ENCODE results near the gene PRDM15. TPM values are rescaled to one million over a fixed set of nuclear protein-coding genes. Genes with fewer than 3 reads are reported as not detected.

The PRDM15 gene
- total RNA-seq, 1 experiment from 2014 or later = 8.0 TPM

GRCh38 chr21:41780337-41781049, 98.7 kb downstream of the PRDM15 start:
- no peak for DNase-seq (ENCODE audit: low read depth)

GRCh38 chr21:41779659-41780058, 99.5 kb downstream of the PRDM15 start:
- DNase-seq (ENCODE audit: low read depth) = peak; percentile 40

GRCh38 chr21:41778930-41779600, 100.1 kb downstream of the PRDM15 start:
- DNase-seq (ENCODE audit: low read depth) = peak; percentile 89

GRCh38 chr21:41777951-41778815, 101.0 kb downstream of the PRDM15 start:
- DNase-seq (ENCODE audit: low read depth) = peak; percentile 97

GRCh38 chr21:41776778-41777177, 102.4 kb downstream of the PRDM15 start:
- no peak for DNase-seq (ENCODE audit: low read depth)

GRCh38 chr21:41775149-41775472, 104.0 kb downstream of the PRDM15 start:
- DNase-seq (ENCODE audit: low read depth) = no peak

GRCh38 chr21:41774467-41775148, 104.5 kb downstream of the PRDM15 start:
- no peak for DNase-seq (ENCODE audit: low read depth)

GRCh38 chr21:41772351-41773080, 106.6 kb downstream of the PRDM15 start:
- DNase-seq (ENCODE audit: low read depth) = no peak

- no peak for DNase-seq (ENCODE audit: low read depth)
Measured at GRCh38 chr21:41771625-41771945, 107.6 kb downstream of the PRDM15 start.

GRCh38 chr21:41770901-41771624, 108.1 kb downstream of the PRDM15 start:
- no peak for DNase-seq (ENCODE audit: low read depth)

GRCh38 chr21:41769933-41770332, 109.2 kb downstream of the PRDM15 start:
- no peak for DNase-seq (ENCODE audit: low read depth)

- no peak for DNase-seq (ENCODE audit: low read depth)
Measured at GRCh38 chr21:41769521-41769920, 109.6 kb downstream of the PRDM15 start.

GRCh38 chr21:41769111-41769510, 110.0 kb downstream of the PRDM15 start:
- peak; percentile 67 for DNase-seq (ENCODE audit: low read depth)

- DNase-seq (ENCODE audit: low read depth) = peak; percentile 98
Measured at GRCh38 chr21:41768437-41769042, 110.6 kb downstream of the PRDM15 start.

GRCh38 chr21:41767606-41768436, 111.3 kb downstream of the PRDM15 start:
- DNase-seq (ENCODE audit: low read depth) = peak; percentile 95

GRCh38 chr21:41766883-41767605, 112.1 kb downstream of the PRDM15 start, which contains the start of gene RIPK4:
Gene RIPK4 (minus strand): TSS chr21:41767052. CDS start chr21:41767041, 11 bp downstream.
- peak; percentile 87 for DNase-seq (ENCODE audit: low read depth)

GRCh38 chr21:41765973-41766882, 112.9 kb downstream of the PRDM15 start:
- no peak for DNase-seq (ENCODE audit: low read depth)

All from M059J (cell line).